Frontal cortex (tissue), 4 donors: ENCODE measurements around the gene CXCL14. TPM values are rescaled to one million over a fixed set of nuclear protein-coding genes. Genes with fewer than 3 reads are reported as not detected.
"Not testable (repeated sequence)": the region's sequence is repeated elsewhere in the genome, so short reads cannot be mapped to it uniquely, and the experiment has no call there.

Experiments used
- DNase-seq, 2 donors: peaks; one replicate each; pipeline ENCODE4 v3.0.0; 2012; ENCODE audit warnings: low spot score in 2 of 2
- FAIRE-seq: peaks from 2 replicates; lab custom pipeline; 2012; peaks lifted over from hg19 to GRCh38; lab: Jason Lieb, UNC
- total RNA-seq: library from RNA; depleted of rRNA; stranded (reverse); fragments of >200 nt; gene quantifications from one replicate; pipeline ENCODE4 v1.2.3, GENCODE V29; 2014
- donor health status: control.
- donor health status: control.
- donor health status: control.

CXCL14 gene
- total RNA-seq, 1 donor from 2014 or later = 7.7 TPM

- FAIRE-seq (no peak), DNase-seq (no peak)
These were observed 31.1 kb downstream of the CXCL14 start for GRCh38 chr5:135547590-135548254.

GRCh38 chr5:135546912-135547311, 31.9 kb downstream of the CXCL14 start:
- no peak for FAIRE-seq

GRCh38 chr5:135546101-135546500, 32.7 kb downstream of the CXCL14 start:
- no peak for FAIRE-seq
- DNase-seq = no peak

More at GRCh38 chr5:135546912-135547311, 31.9 kb downstream of the CXCL14 start:
- DNase-seq = no peak

DNA sequence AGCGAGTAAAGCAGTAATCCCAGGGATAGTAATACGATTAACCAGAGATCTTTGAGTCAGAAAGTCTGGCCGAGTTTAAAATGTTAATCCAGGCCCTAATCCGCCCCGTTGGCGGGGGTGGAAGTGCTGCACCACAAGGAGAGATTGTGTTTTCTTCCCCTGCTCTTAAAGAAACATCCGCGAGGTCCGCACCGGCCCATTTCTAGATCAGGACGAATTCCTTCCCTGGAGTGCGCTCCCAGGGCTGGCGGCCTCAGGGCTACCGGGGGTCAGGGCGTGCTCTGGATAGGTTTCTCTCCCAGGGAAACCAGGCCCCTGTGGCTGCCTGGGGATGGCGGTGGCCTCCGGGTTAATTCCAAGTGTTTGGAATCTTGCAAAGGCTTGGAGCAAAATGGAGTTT, 33.7 kb downstream of the CXCL14 start:
- no peak for DNase-seq
- FAIRE-seq = no peak

GRCh38 chr5:135543485-135544304, 35.1 kb downstream of the CXCL14 start:
- DNase-seq = peak in 1 of 2 donors; percentile 43
- FAIRE-seq = no peak

GRCh38 chr5:135543001-135543484, 35.7 kb downstream of the CXCL14 start:
- no peak for DNase-seq
- no peak for FAIRE-seq

DNA sequence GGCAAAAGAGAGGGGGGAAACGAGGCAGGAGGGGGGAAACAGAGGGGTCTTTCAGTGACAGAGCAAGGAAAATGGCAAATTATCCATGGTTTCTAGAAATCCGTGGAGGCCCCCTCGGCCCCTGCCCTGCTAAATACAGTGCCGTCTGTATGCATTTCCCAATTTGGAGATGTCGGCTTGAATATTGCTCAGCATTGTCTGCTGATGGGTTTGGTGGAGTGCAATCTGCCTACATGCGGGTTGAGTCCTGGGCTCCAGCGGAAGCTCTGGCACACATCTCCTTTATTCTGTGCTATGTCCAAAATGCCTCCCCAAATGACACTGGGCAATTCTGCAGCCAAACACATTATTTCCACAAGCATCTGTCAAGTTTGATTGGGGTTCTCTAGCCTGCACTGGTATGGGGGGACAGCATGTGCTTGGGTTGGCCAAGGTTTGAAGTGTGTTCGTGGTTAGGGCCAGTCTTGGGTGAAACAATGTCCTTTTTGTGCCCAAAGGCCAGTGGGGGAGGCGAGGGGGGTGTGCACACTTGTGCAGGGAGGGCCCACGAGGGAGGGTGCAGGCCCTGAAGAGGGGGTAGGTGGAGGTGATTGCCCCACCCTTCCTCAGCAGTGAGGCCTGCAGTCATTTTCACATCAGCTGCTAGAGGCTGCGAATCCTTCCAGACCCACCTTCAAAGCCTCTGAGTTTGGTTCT, 36.8 kb downstream of the CXCL14 start:
- no peak for FAIRE-seq
- no peak for DNase-seq

DNA sequence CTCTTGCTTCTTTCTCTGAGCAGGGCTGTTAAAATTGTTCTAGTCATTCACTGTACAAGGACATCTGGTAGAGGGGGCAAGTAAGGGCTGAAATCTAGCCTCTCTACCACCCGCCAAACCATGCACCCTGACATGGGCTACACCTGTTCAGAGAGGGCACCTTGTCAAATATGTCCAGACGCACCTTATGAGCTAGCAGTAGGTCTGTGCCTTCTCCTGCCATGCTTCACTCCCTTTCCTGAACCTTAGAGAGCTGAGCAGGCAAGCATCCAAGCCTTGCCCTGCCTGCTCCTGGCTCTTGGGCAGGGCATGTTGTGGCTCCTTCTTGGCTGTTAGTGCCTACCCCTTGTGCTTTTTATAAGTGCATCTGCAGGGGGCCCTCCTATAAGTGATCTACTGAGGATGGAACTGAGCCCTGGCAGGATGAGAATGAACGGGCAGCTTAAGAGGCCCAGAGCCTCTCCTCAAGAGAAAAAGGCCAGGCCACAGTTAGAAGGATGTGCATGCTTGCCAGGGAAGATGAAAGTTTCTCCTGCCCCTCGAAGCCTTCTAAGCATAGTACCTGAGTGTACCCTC, 39.3 kb downstream of the CXCL14 start:
- DNase-seq (no peak), FAIRE-seq (no peak)

DNA sequence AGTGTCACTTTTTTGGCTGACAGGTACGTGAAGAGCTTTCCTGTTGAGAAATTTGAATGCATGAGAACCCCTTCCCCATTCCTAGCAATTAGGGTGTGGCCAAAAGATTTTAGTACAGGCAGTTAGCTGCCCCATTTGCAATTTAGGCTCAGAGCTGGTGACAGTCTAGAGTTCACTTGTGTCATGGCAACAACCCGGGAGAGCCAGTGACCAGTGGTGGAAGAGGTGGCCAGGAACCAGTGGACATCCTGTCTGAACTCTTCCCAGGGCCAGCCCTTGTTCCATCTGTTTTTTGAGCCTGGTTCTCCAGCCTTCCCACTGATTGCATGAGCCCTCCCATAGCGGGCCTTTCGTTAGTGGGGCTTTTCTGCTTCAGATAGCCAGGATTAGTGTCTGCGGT, 40.5 kb downstream of the CXCL14 start:
- no peak for DNase-seq
- no peak for FAIRE-seq

- FAIRE-seq (no peak), DNase-seq (no peak)
These were observed 41.0 kb downstream of the CXCL14 start for GRCh38 chr5:135537745-135538144.

DNA sequence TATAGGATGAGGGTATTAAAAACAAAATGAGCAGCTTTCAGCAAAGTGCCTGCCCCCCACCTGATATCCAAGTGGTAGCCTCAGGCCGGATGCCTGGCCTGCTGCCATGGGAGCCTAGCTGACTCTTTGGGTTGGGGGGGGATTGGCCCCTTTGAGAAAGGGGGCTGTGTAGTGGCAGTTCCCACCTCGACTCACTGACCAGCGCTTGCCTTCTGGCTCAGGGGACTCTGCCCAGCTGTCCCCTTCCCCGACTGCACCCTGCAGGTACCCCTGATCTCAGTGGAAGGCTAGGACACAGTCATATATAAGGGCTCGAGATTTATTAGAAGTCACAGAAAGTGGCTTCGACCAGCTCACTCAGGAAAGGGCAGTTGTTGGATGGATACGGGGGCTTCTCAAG, 41.5 kb downstream of the CXCL14 start:
- FAIRE-seq (no peak), DNase-seq (no peak)

GRCh38 chr5:135535820-135536801, 42.7 kb downstream of the CXCL14 start, which contains the start of gene NEUROG1:
Gene NEUROG1, minus strand, starts transcription at chr5:135535964. Its CDS starts 274 bp downstream, at chr5:135535690.
- FAIRE-seq = no peak
- no peak for DNase-seq

GRCh38 chr5:135535420-135535819, 43.4 kb downstream of the CXCL14 start:
- no peak for FAIRE-seq
- no peak for DNase-seq

DNA sequence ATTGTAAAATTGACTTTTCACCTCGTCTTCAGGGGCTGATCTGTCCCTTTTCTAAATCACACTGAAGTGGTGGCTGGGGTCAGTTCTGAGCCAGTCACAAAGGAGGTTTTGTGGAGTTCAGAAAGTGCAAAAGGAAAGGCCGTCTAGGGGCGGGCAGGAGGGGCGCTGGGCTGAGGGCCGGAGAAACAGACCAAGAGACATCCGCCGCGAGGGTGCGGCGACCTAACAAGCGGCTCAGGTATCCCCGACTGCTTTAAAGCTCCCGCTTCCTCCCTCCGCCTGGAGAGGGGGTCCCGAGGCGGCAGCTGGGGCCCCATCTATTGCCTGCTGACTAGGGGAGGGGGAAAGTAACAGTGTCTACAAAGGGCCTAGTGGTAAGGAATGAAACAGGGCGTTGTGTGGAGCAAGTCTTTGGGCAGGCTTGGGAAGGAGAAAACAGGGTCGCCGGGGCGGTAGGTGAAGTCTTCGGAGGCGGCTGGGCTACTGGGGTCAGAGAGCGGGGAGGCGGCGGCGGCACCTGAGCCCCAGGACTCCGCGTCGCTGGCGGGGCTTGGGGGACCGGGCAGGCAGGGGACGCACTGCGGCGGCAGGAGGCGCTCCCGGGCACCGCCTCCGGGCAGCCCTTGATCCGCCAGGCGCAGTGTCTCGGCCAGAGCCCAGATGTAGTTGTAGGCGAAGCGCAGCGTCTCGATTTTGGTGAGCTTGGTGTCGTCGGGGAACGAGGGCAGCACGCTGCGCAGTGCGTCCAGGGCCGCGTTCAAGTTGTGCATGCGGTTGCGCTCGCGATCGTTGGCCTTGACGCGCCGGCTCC, 44.0 kb downstream of the CXCL14 start:
- DNase-seq = no peak
- no peak for FAIRE-seq

DNA sequence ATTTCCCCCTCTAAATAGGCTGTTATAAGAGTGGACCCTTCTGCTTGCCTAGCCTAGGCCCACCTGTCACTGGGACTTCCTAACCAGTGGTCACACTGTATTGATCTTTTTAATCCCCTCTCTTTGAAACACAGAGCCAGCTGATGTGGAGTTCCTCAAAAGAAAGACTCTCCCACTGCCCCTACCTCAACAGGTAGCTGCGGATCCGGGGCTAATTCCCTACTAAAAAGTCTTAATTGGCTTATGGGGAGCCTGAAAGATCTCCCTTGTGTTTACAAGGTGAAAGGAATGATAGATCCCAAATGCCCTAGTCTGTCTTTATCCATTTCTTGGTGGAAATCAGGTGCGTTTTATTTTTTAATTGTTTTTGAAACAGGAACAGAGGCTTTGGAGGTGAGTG, 45.0 kb downstream of the CXCL14 start:
- DNase-seq (no peak), FAIRE-seq (no peak)

- FAIRE-seq = no peak
These were observed 45.5 kb downstream of the CXCL14 start for GRCh38 chr5:135533334-135533733.

GRCh38 chr5:135529576-135529975, 49.2 kb downstream of the CXCL14 start:
- not testable (repeated sequence) for DNase-seq, FAIRE-seq

More at GRCh38 chr5:135533334-135533733, 45.5 kb downstream of the CXCL14 start:
- DNase-seq = no peak

- FAIRE-seq (no peak), DNase-seq (no peak)
These were observed 51.9 kb downstream of the CXCL14 start for GRCh38 chr5:135526924-135527323.
